ENCODE measurements around the gene GREB1L.

Gene GREB1L

GRCh38 chr18:21315741-21316197, 73.7 kb downstream of the GREB1L start:
- in situ Hi-C loops (cut with HindIII; ENCODE audit: low pct_ligation_motif_present, low sequenced_read_pairs) = no loop called here
- Histone ChIP-seq H3K36me3 (replicated peaks) (no peaks in the 10 kb centered on the region), H3K27ac (no peak overlapping the region), H3K4me3 (ENCODE audit: low read depth, low read length) (no peak overlapping the region), H3K27me3 (replicated peaks) (no peaks in the 10 kb centered on the region)
- TF ChIP-seq CTCF (IDR thresholded peaks at IDR 0.05; ENCODE audit: low read depth, low read length, missing control alignments) = no peak
- no peak for DNase-seq

- no peak for TF ChIP-seq CTCF (IDR thresholded peaks at IDR 0.05; ENCODE audit: low read depth, low read length, missing control alignments)
- in situ Hi-C loops (cut with HindIII; ENCODE audit: low pct_ligation_motif_present, low sequenced_read_pairs) = no loop called here
- H3K36me3 ChIP-seq (replicated peaks) = no peaks in the 10 kb centered on the region
- H3K27ac ChIP-seq = no peak overlapping the region
- DNase-seq = no peak
- H3K4me3 ChIP-seq (ENCODE audit: low read depth, low read length) = no peak overlapping the region
- no peaks in the 10 kb centered on the region for H3K27me3 ChIP-seq (replicated peaks)
These were observed 74.3 kb downstream of the GREB1L start for GRCh38 chr18:21316296-21316695.

GRCh38 chr18:21321711-21322110, 79.7 kb downstream of the GREB1L start:
- Histone ChIP-seq H3K27ac (no peak overlapping the region), H3K4me3 (ENCODE audit: low read depth, low read length) (no peak overlapping the region), H3K27me3 (replicated peaks) (no peaks in the 10 kb centered on the region), H3K36me3 (replicated peaks) (no peaks in the 10 kb centered on the region)
- no peak for TF ChIP-seq CTCF (IDR thresholded peaks at IDR 0.05; ENCODE audit: low read depth, low read length, missing control alignments)
- no peak for DNase-seq
- in situ Hi-C loops (cut with HindIII; ENCODE audit: low pct_ligation_motif_present, low sequenced_read_pairs) = no loop called here

GRCh38 chr18:21327101-21327500, 85.1 kb downstream of the GREB1L start:
- no peak for DNase-seq
- in situ Hi-C loops (cut with HindIII; ENCODE audit: low pct_ligation_motif_present, low sequenced_read_pairs) = no loop called here
- H3K4me3 ChIP-seq (ENCODE audit: low read depth, low read length) = no peak overlapping the region
- TF ChIP-seq CTCF (IDR thresholded peaks at IDR 0.05; ENCODE audit: low read depth, low read length, missing control alignments) = no peak
- H3K27ac ChIP-seq = no peak overlapping the region
- no peaks in the 10 kb centered on the region for H3K36me3 ChIP-seq (replicated peaks)
- H3K27me3 ChIP-seq (replicated peaks) = no peaks in the 10 kb centered on the region

GRCh38 chr18:21330122-21330701, 88.2 kb downstream of the GREB1L start:
- H3K36me3 ChIP-seq (replicated peaks) = no peaks in the 10 kb centered on the region
- in situ Hi-C loops (cut with HindIII; ENCODE audit: low pct_ligation_motif_present, low sequenced_read_pairs) = no loop called here
- H3K27ac ChIP-seq = no peak overlapping the region
- DNase-seq = peak; percentile 14
- TF ChIP-seq CTCF (IDR thresholded peaks at IDR 0.05; ENCODE audit: low read depth, low read length, missing control alignments) = no peak
- no peaks in the 10 kb centered on the region for H3K27me3 ChIP-seq (replicated peaks)
- no peak overlapping the region for H3K4me3 ChIP-seq (ENCODE audit: low read depth, low read length)

- no peak for DNase-seq
- Histone ChIP-seq H3K27me3 (replicated peaks) (no peaks in the 10 kb centered on the region), H3K36me3 (replicated peaks) (no peaks in the 10 kb centered on the region), H3K27ac (no peak overlapping the region), H3K4me3 (ENCODE audit: low read depth, low read length) (no peak overlapping the region)
- no peak for TF ChIP-seq CTCF (IDR thresholded peaks at IDR 0.05; ENCODE audit: low read depth, low read length, missing control alignments)
- in situ Hi-C loops (cut with HindIII; ENCODE audit: low pct_ligation_motif_present, low sequenced_read_pairs) = no loop called here
These were observed 89.0 kb downstream of the GREB1L start for GRCh38 chr18:21331065-21331464.

Data from brain microvascular endothelial cell (primary cell).